Left ventricle myocardium inferior (tissue), 1 donor: ENCODE measurements around the gene USP44. TPM values are rescaled to one million over a fixed set of nuclear protein-coding genes. Genes with fewer than 3 reads are reported as not detected.
A peak's percentile ranks its signal among the peaks of the same experiment; 100 is the strongest.

Experiments used
- DNase-seq: peaks from one replicate; pipeline ENCODE4 v3.0.0-alpha.2; 2020
- H3K27ac ChIP-seq: fragments of 200-600 bp; replicated peaks from 2 replicates; pipeline ENCODE4 v1.8.0; 2021
- H3K27me3 ChIP-seq: fragments of 200-600 bp; 2 replicates; pipeline ENCODE4 v1.8.0; 2021; ENCODE audit warnings: low read depth
- H3K36me3 ChIP-seq: fragments of 200-600 bp; 2 replicates; pipeline ENCODE4 v1.8.0; 2021
- H3K4me1 ChIP-seq: fragments of 200-600 bp; 2 replicates; pipeline ENCODE4 v1.8.0; 2021
- H3K4me3 ChIP-seq: fragments of 200-600 bp; 2 replicates; pipeline ENCODE4 v1.8.0; 2021; ENCODE audit warnings: mild to moderate bottlenecking, moderate library complexity
- H3K9me3 ChIP-seq: fragments of 200-600 bp; replicated peaks from 2 replicates; pipeline ENCODE4 v1.8.0; 2021
- intact Hi-C: fragments of 100-400 bp; cut with micrococcal nuclease; formaldehyde crosslinking; loops from one replicate; pipeline ENCODE4 v1.11.0; 2022
- total RNA-seq: library from RNA; stranded (reverse); fragmentation: NEBNext Ultra II Directional; extraction: Animal tissue kit (Norgen Biotek cat#: 25700); gene quantifications from one replicate; pipeline ENCODE4 v1.2.1, GENCODE V29; 2021
- TF ChIP-seq, protein P1 (sequence below): fragments of 200-600 bp; IDR thresholded peaks from 2 replicates; pipeline ENCODE4 v1.8.0; 2021; ENCODE audit warnings: antibody characterized with exemption, mild to moderate bottlenecking, borderline replicate concordance
- donor health status: DM: no; HTN: yes; CAD: no; lungs with severe emphysema.

USP44 gene
- total RNA-seq, 1 donor from 2014 or later, result 0.80 TPM

DNA sequence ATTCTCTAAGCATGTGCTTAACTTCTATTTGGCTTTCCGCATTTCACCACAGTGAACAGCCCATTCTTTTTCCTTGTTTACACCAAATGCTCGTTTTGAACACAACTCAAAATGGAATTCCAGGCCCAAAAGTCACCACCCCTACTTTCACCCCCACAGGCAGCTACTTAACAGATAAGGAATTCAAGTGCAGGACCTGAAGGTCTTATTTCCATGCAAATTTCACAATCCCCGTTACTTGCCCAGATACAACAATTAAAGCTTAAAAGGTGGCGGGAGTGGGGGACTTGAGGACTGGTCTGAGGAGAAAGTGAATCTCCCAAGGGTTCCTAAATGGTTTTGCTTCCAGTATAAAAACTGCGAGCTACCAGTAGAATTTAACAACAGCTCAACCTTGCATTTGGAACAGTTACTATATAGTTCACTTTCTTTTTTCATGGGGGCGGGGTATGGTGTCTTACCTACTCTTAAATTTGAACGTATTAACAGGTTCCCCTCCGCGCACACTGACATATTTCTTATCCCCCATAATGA lies 3.7 kb downstream of the USP44 start:
- Histone ChIP-seq H3K27ac (peak overlapping the region; percentile 64), H3K36me3 (no peaks in the 10 kb centered on the region), H3K27me3 (peaks cover 14% of the 10 kb centered on the region), H3K9me3 (peaks cover 7% of the 10 kb centered on the region), H3K4me1 (peaks cover 19% of the 10 kb centered on the region), H3K4me3 (peak overlapping the region; percentile 92)
- DNase-seq, result no peak
- intact Hi-C loops, result no loop called here
- TF ChIP-seq, protein P1, sequence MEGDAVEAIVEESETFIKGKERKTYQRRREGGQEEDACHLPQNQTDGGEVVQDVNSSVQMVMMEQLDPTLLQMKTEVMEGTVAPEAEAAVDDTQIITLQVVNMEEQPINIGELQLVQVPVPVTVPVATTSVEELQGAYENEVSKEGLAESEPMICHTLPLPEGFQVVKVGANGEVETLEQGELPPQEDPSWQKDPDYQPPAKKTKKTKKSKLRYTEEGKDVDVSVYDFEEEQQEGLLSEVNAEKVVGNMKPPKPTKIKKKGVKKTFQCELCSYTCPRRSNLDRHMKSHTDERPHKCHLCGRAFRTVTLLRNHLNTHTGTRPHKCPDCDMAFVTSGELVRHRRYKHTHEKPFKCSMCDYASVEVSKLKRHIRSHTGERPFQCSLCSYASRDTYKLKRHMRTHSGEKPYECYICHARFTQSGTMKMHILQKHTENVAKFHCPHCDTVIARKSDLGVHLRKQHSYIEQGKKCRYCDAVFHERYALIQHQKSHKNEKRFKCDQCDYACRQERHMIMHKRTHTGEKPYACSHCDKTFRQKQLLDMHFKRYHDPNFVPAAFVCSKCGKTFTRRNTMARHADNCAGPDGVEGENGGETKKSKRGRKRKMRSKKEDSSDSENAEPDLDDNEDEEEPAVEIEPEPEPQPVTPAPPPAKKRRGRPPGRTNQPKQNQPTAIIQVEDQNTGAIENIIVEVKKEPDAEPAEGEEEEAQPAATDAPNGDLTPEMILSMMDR, result no peak

DNA sequence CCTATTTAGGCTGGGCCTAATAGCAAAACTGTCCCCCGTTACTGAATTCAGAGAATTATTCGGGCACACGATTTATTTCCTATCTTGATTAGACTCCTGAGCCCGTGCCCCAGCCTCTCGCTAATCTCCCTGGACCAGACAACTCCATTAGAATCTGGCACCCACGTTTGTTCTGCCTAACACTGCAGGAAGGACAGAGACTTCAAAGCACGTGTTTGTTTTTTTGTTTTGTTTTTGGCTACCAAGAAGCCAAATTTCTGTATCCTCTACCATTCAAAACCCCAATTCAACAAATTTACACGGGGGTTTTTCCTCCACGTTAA lies 4.8 kb downstream of the USP44 start:
- H3K4me1 ChIP-seq, result peaks cover 19% of the 10 kb centered on the region
- H3K4me3 ChIP-seq, result no peak overlapping the region
- intact Hi-C loops, result no loop called here
- TF ChIP-seq, protein P1, result no peak
- H3K27me3 ChIP-seq, result peaks cover 14% of the 10 kb centered on the region
- no peak for DNase-seq
- H3K9me3 ChIP-seq, result peaks cover 7% of the 10 kb centered on the region
- no peaks in the 10 kb centered on the region for H3K36me3 ChIP-seq
- no peak overlapping the region for H3K27ac ChIP-seq

DNA sequence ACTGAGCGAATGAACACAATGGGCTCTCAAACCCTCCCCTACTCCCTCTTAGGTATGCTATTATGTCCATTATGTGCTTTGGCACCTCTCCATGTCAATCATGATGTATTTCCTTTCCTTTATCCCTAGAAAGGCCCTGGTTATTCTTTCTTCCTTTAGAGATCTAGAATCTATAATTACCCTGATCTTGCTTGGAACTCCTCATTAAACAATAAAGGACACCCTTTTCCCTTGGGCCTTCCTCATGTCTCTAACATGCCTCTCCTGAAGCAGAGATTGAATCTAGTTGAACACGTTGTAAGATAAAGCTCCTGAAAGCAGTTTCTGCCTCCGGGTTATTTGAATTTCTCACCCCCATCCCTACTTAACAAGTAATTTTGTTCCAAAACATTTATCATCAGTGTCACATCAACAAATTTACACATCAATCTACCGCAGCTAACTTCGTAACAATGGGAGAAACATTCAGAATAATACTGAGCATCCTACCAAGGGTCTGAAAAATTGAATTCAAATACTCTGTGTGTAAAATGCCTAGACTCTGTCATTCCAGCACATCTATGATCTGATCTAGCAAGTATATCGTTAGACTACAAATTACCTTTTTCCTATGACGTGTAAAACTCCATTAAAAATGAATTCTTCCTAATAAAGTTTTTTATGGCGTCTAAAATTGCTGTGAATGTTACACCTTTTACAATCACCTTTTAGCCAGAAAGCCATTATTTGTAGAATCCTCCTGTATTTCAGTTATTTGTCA lies 5.4 kb downstream of the USP44 start:
- intact Hi-C loops, result no loop called here
- peaks cover 7% of the 10 kb centered on the region for H3K9me3 ChIP-seq
- no peak overlapping the region for H3K27ac ChIP-seq
- DNase-seq, result no peak
- peaks cover 14% of the 10 kb centered on the region for H3K27me3 ChIP-seq
- TF ChIP-seq, protein P1, result no peak
- H3K4me1 ChIP-seq, result peaks cover 19% of the 10 kb centered on the region
- no peak overlapping the region for H3K4me3 ChIP-seq
- H3K36me3 ChIP-seq, result no peaks in the 10 kb centered on the region

DNA sequence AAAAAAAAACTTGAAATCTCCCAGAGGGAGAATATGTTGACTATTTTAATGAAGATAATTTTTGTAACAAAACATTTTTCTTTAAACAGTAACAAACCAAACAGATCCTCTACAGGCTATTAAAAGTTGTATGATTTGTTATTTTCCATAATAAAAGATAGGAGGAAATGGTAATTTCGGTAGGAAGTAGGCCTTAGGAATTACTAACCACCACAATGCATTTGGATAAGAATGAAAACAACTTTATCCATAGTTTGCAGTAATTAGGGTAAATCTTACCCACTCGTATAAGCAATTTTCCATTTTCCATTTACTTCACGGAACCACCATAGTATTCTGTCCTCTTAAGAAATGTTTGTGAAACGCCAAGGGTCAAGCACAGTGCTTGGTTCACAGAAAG lies 6.0 kb downstream of the USP44 start:
- Histone ChIP-seq H3K4me3 (no peak overlapping the region), H3K27ac (no peak overlapping the region), H3K4me1 (peaks cover 19% of the 10 kb centered on the region), H3K36me3 (no peaks in the 10 kb centered on the region), H3K9me3 (peaks cover 7% of the 10 kb centered on the region), H3K27me3 (peaks cover 14% of the 10 kb centered on the region)
- TF ChIP-seq, protein P1, result no peak
- DNase-seq, result no peak
- intact Hi-C loops, result no loop called here

DNA sequence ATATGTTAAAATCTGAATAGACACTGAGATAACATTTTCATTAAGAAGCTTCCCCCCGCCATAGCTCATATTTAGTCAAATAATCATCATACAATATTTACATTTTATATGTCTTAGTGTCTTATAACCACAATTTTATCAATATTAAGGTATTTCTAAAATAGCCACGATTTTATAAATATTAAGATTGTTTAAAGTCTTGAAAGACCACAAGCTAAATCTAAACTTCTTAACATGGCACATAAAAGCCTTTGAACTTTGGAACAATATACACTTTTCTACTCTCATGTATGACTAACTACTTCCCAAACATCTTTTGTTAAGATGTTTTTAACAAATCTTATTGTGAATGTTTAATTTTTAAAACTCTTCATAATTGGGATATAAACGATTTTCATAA lies 6.5 kb downstream of the USP44 start:
- no peaks in the 10 kb centered on the region for H3K36me3 ChIP-seq
- H3K27me3 ChIP-seq, result peaks cover 14% of the 10 kb centered on the region
- H3K4me1 ChIP-seq, result peaks cover 19% of the 10 kb centered on the region
- peaks cover 7% of the 10 kb centered on the region for H3K9me3 ChIP-seq
- H3K27ac ChIP-seq, result no peak overlapping the region
- DNase-seq, result no peak
- TF ChIP-seq, protein P1, result no peak
- H3K4me3 ChIP-seq, result no peak overlapping the region
- intact Hi-C loops, result no loop called here
